HepG2 (cell line): ENCODE measurements around the gene NUTF2. TPM values are rescaled to one million over a fixed set of nuclear protein-coding genes. Genes with fewer than 3 reads are reported as not detected.

Source experiments
- ATAC-seq: fragments of 200-7000 bp; cut with Tn5 transposase; 3 replicates; pipeline ENCODE4 v1.9.1; 2020; ENCODE audit warnings: mild to moderate bottlenecking, moderate library complexity
- BruUV-seq: library from RNA; stranded (reverse); fragments of 400-500 nt; replicated peaks from 2 replicates; lab custom pipeline; 2021; lab: Mats Ljungman, UMichigan
- CTCF ChIA-PET: fragments of 300-600 bp; formaldehyde crosslinking; extraction: SDS; loops from one replicate; lab custom pipeline; 2021; ENCODE audit warnings: low total read pairs, inconsistent platforms, low intra/inter-chr PET ratio; lab: Yijun Ruan, JAX
- POLR2A ChIA-PET: fragments of 350-600 bp; sonication (Branson Sonifier 250); formaldehyde crosslinking; loops from one replicate; lab custom pipeline; 2020; ENCODE audit warnings: antibody characterized with exemption, inconsistent platforms; lab: Yijun Ruan, JAX
- DNase-seq: peaks from one replicate; pipeline ENCODE4 v3.0.0-alpha.2; 2015; ENCODE audit warnings: low spot score
- FAIRE-seq: peaks from 3 replicates; lab custom pipeline; 2011; peaks lifted over from hg19 to GRCh38; lab: Jason Lieb, UNC
- H2AFZ ChIP-seq: one replicate; pipeline ENCODE4 v1.6.1; 2011; ENCODE audit warnings: low read length, inconsistent platforms
- H3K27ac ChIP-seq: fragments of 300-600 bp; 3 replicates; pipeline ENCODE4 v1.8.0; 2011; ENCODE audit warnings: mixed run types, mild to moderate bottlenecking, mixed read lengths, low read length, inconsistent platforms; ENCODE audit not compliant: insufficient read depth; ENCODE audit errors: extremely low read length
- H3K27me3 ChIP-seq, 2 experiments: fragments of 200-600 bp in 1 of 2; 2 replicates in 1 of 2; 3 replicates in 1 of 2; pipeline versions ENCODE4 v1.6.0 to v1.8.0; 2011; ENCODE audit warnings: low read length in 2 of 2, mild to moderate bottlenecking in 2 of 2, moderate library complexity in 2 of 2, inconsistent platforms in 1 of 2; ENCODE audit not compliant: insufficient read depth in 2 of 2, control insufficient read depth in 1 of 2
- H3K36me3 ChIP-seq, 2 experiments: fragments of 200-600 bp in 1 of 2; replicated peaks in 1 of 2; 2 replicates in 1 of 2; 3 replicates in 1 of 2; pipeline versions ENCODE4 v1.5.1 to v1.8.0; 2011; ENCODE audit warnings: low read length in 2 of 2, inconsistent platforms in 1 of 2; ENCODE audit not compliant: insufficient read depth in 2 of 2, control insufficient read depth in 1 of 2
- H3K4me1 ChIP-seq: 2 replicates; pipeline ENCODE4 v1.5.1; 2012; ENCODE audit warnings: low read length, inconsistent platforms; ENCODE audit not compliant: insufficient read depth
- H3K4me2 ChIP-seq: 2 replicates; pipeline ENCODE4 v1.6.0; 2011; ENCODE audit warnings: low read depth, low read length, inconsistent platforms
- H3K4me3 ChIP-seq, 3 experiments: fragments of 200-600 bp in 1 of 3; sonication (generic), shearing (Covaris generic) in 1 of 3; replicated peaks in 1 of 3; 2 replicates each; pipeline ENCODE4 v1.5.1; 2011 to 2016; ENCODE audit warnings: low read length in 3 of 3, inconsistent platforms in 2 of 3, low read depth in 2 of 3, mild to moderate bottlenecking in 2 of 3, control low read depth in 1 of 3, mixed read lengths in 1 of 3; ENCODE audit not compliant: insufficient read depth in 1 of 3
- H3K79me2 ChIP-seq: one replicate; pipeline ENCODE4 v1.6.1; 2011; ENCODE audit warnings: low read length, inconsistent platforms; ENCODE audit not compliant: insufficient read depth
- H3K9ac ChIP-seq: 2 replicates; pipeline ENCODE4 v1.6.0; 2011; ENCODE audit warnings: mild to moderate bottlenecking, low read depth, low read length, inconsistent platforms; ENCODE audit not compliant: insufficient read depth
- H3K9me3 ChIP-seq: 2 replicates; pipeline ENCODE4 v1.5.1; 2012; ENCODE audit warnings: mild to moderate bottlenecking, low read length
- H4K20me1 ChIP-seq: 2 replicates; pipeline ENCODE4 v1.6.0; 2011; ENCODE audit warnings: inconsistent platforms, mild to moderate bottlenecking, low read length, moderate library complexity; ENCODE audit not compliant: insufficient read depth
- CHCHD3 ChIP-seq: sonication (generic); formaldehyde crosslinking; IDR thresholded peaks from 2 replicates; pipeline ENCODE4 v1.8.0; 2022; ENCODE audit warnings: mild to moderate bottlenecking, missing genetic modification reagents, moderate library complexity
- MAFF ChIP-seq: IDR thresholded peaks from 2 replicates; pipeline ENCODE4 v1.6.1; 2011; ENCODE audit warnings: low read depth, low read length, improper control_type of control experiment
- MAFK ChIP-seq, 2 experiments: IDR thresholded peaks in 1 of 2; conservative IDR thresholded peaks in 1 of 2; 2 replicates each; pipeline ENCODE4 v1.6.1; 2011; ENCODE audit warnings: improper control_type of control experiment in 2 of 2, low read length in 2 of 2
- PAXIP1 ChIP-seq: sonication (generic); formaldehyde crosslinking; conservative IDR thresholded peaks from 2 replicates; pipeline ENCODE4 v1.4.0; 2020; ENCODE audit warnings: mild to moderate bottlenecking, missing genetic modification reagents, moderate library complexity
- RBM22 ChIP-seq: fragments of 200-400 bp; formaldehyde crosslinking; optimal IDR thresholded peaks from 2 replicates; pipeline ENCODE3; 2017; ENCODE audit warnings: mild to moderate bottlenecking, low read length, moderate library complexity
- WGBS: methylation state at CpG from one replicate; pipeline ENCODE4 v1.1.6; 2017; ENCODE audit warnings: low lambda C conversion rate; 5-methylcytosine and 5-hydroxymethylcytosine counted together
- in situ Hi-C: cut with HindIII; loops from 2 replicates; pipeline ENCODE4 v1.10.0; 2017; ENCODE audit warnings: low pct_unique_long_range_greater_than_20kb; ENCODE audit not compliant: extremely low pct_ligation_motif_present
- intact Hi-C: fragments of 100-400 bp; cut with micrococcal nuclease; formaldehyde crosslinking; loops from one replicate; pipeline ENCODE4 v1.10.0; 2022; ENCODE audit not compliant: unreplicated experiment
- polyA plus RNA-seq, 8 experiments: library from polyadenylated mRNA; depleted of rRNA in 3 of 8; stranded (reverse) in 7 of 8; unstranded in 1 of 8; fragments of >200 nt; fragmentation: Illumina TruSeq in 4 of 8; extraction: Trizol in 4 of 8; gene quantifications; 2 replicates each; pipeline versions ENCODE4 v1.2.1 to v1.2.3, GENCODE V29; 2011 to 2016; ENCODE audit warnings: low read depth in 4 of 8, missing spikeins in 1 of 8, mixed read lengths in 1 of 8; ENCODE audit not compliant: insufficient read depth in 1 of 8
- total RNA-seq, 5 experiments: library from RNA; depleted of rRNA; stranded (reverse); fragments of >200 nt; fragmentation: Illumina TruSeq; extraction: Trizol; gene quantifications; 2 replicates each; pipeline ENCODE4 v1.2.3, GENCODE V29; 2016; ENCODE audit warnings: low read depth in 1 of 5

NUTF2 gene
- total and polyA plus RNA-seq, 2 of the 13 experiments (the other 11 are each of a cell fraction or from before 2014, with no cell fraction given) = 168 to 214 TPM

GRCh38 chr16:67869653-67870052 is 22.9 kb downstream of the NUTF2 start:
- TF ChIP-seq RBM22 (peak; percentile 35), CHCHD3 (no peak)
- in situ Hi-C loops = no loop called here
- CTCF ChIA-PET = no interaction called here
- no peak for DNase-seq
- Histone ChIP-seq H3K9ac (no peak overlapping the region), H3K4me2 (no peak overlapping the region), H3K9me3 (no peaks in the 10 kb centered on the region), H3K4me1 (peaks cover 16% of the 10 kb centered on the region), H2AFZ (no peak overlapping the region), H4K20me1 (peaks cover 14% of the 10 kb centered on the region), H3K27ac (no peak overlapping the region), H3K27me3 (no peaks in the 10 kb centered on the region; a peak in 1 of 5 replicates), H3K36me3 (peaks cover 30 to 63% of the 10 kb centered on the region in 2 experiments), H3K79me2 (peaks cover 22% of the 10 kb centered on the region), H3K4me3 (no peak overlapping the region)
- FAIRE-seq = no peak
- no peak for ATAC-seq
- intact Hi-C loops = loop anchor here (5.0 kb wide), 1 partner anchor 1332 kb away; no protein-coding TSS in a partner anchor
- 96% methylated on average over 6 of the region's 7 CpGs for WGBS
- BruUV-seq = no TSS peak
- POLR2A ChIA-PET = interaction anchor here (1.5 kb wide), 1 partner anchor 23 kb away, joined by 3 read pairs; the partner anchor contains the start of gene NUTF2

GRCh38 chr16:67871256-67871655 is 24.5 kb downstream of the NUTF2 start:
- no peaks in the 10 kb centered on the region; a peak in 1 of 5 replicates for H3K27me3 ChIP-seq
- intact Hi-C loops = loop anchor here (5.0 kb wide), 1 partner anchor 1334 kb away; no protein-coding TSS in a partner anchor
- peaks cover 29 to 62% of the 10 kb centered on the region in 2 experiments for H3K36me3 ChIP-seq
- H3K4me3 ChIP-seq = no peak overlapping the region
- DNase-seq (no peak), ATAC-seq (no peak), FAIRE-seq (no peak)
- BruUV-seq = no TSS peak
- no peak overlapping the region for H3K27ac ChIP-seq
- peaks cover 30% of the 10 kb centered on the region for H3K79me2 ChIP-seq
- H3K4me1 ChIP-seq = peaks cover 30% of the 10 kb centered on the region
- ChIA-PET CTCF (no interaction called here), POLR2A (interaction anchor here (1.0 kb wide), 1 partner anchor 25 kb away, joined by 4 read pairs; the partner anchor contains the start of gene NUTF2)
- H2AFZ ChIP-seq = no peak overlapping the region
- in situ Hi-C loops = no loop called here
- no peak overlapping the region for H3K4me2 ChIP-seq
- no peaks in the 10 kb centered on the region for H3K9me3 ChIP-seq
- peaks cover 15% of the 10 kb centered on the region for H4K20me1 ChIP-seq
- TF ChIP-seq PAXIP1 (CRISPR knock-in tag) (no peak), MAFF (peak; percentile 50), MAFK (conservative IDR thresholded peaks at IDR 0.05 in 1 of 2, IDR thresholded peaks at IDR 0.05 in 1 of 2; ENCODE audit: low read length in 2 of 2) (peak; percentile 58 to 61)
- WGBS = 89% methylated on average over 3 of the region's 3 CpGs
- no peak overlapping the region for H3K9ac ChIP-seq
